Measurements from ENCODE around the gene HSPBAP1. TPM values are rescaled to one million over a fixed set of nuclear protein-coding genes. Genes with fewer than 3 reads are reported as not detected.

The HSPBAP1 gene
- total and polyA plus RNA-seq, 7 donors, result 3.0 to 13.8 (median 11.1) TPM

DNA sequence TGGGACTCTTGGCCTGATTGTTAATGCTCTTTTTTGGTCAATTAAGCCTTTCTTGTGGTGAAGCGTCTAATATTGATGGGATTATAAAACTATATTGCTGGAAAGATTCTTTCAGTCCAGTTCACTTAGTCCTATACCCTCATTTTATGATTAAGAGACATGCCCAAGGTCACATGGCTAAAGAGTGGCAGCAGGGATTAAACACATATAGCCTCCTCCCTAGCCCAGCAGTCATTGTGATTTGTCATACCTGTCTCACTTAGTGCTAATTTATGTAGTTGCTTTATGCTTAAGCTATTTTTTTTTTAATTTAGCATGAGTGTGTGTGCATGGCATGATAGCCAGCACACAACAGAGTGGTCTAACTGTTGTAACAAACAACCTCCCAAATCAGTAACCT, 103.5 kb downstream of the HSPBAP1 start:
- TF ChIP-seq, protein P1, sequence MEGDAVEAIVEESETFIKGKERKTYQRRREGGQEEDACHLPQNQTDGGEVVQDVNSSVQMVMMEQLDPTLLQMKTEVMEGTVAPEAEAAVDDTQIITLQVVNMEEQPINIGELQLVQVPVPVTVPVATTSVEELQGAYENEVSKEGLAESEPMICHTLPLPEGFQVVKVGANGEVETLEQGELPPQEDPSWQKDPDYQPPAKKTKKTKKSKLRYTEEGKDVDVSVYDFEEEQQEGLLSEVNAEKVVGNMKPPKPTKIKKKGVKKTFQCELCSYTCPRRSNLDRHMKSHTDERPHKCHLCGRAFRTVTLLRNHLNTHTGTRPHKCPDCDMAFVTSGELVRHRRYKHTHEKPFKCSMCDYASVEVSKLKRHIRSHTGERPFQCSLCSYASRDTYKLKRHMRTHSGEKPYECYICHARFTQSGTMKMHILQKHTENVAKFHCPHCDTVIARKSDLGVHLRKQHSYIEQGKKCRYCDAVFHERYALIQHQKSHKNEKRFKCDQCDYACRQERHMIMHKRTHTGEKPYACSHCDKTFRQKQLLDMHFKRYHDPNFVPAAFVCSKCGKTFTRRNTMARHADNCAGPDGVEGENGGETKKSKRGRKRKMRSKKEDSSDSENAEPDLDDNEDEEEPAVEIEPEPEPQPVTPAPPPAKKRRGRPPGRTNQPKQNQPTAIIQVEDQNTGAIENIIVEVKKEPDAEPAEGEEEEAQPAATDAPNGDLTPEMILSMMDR (IDR thresholded peaks at IDR 0.05), result no peak
- TF ChIP-seq POLR2AphosphoS5 (IDR thresholded peaks at IDR 0.05) (no peak), EP300 (IDR thresholded peaks at IDR 0.05) (no peak), POLR2A (IDR thresholded peaks at IDR 0.05) (no peak)
- H3K27ac ChIP-seq, result no peak overlapping the region
- intact Hi-C loops (cut with DNase I), result no loop called here

More for the DNA sequence above, 103.5 kb downstream of the HSPBAP1 start:
- H3K9me3 ChIP-seq, result no peaks in the 10 kb centered on the region
- no peaks in the 10 kb centered on the region for H3K27me3 ChIP-seq
- H3K36me3 ChIP-seq, result peaks cover 0 to 31% (median 22%) of the 10 kb centered on the region in 4 donors
- no peak for DNase-seq
- 95 to 100% methylated on average over 1 of the region's 1 CpG for WGBS, 2 donors
- H3K4me1 ChIP-seq, result peaks cover 0 to 6% (median 0%) of the 10 kb centered on the region in 4 donors
- no peak overlapping the region for H3K4me3 ChIP-seq

Other genes starting within 250 kb of the HSPBAP1 start
- gene PARP9, start 229.5 kb downstream of the HSPBAP1 start, total RNA-seq, result 10 to 100 TPM; 24.5 to 43.0 (median 35.3) TPM
- 10 to 100 TPM; 20.4 to 48.4 (median 26.8) TPM for gene PARP9, start 229.5 kb downstream of the HSPBAP1 start, polyA plus RNA-seq
- 10 to 100 TPM; 18.9 to 32.6 (median 25.0) TPM for gene DTX3L, start 229.5 kb downstream of the HSPBAP1 start, total RNA-seq
- gene DTX3L, start 229.5 kb downstream of the HSPBAP1 start, polyA plus RNA-seq, result 10 to 100 TPM in 2 of 3 donors, 1 to 10 TPM in 1; 9.6 to 33.2 (median 20.8) TPM
- 1 to 10 TPM; 1.1 to 3.9 (median 2.9) TPM for gene PARP15, start 216.2 kb downstream of the HSPBAP1 start, total RNA-seq
- 10 to 100 TPM in 1 of 3 donors, 1 to 10 TPM in 1, not detected in 1; 1.2 to 16.8 TPM for gene PARP15, start 216.2 kb downstream of the HSPBAP1 start, polyA plus RNA-seq
- 10 to 100 TPM; 41.7 to 90.3 (median 53.4) TPM for gene PARP14, start 113.0 kb downstream of the HSPBAP1 start, total RNA-seq
- 10 to 100 TPM in 2 of 3 donors, 1 to 10 TPM in 1; 4.8 to 28.4 (median 10.2) TPM for gene PARP14, start 113.0 kb downstream of the HSPBAP1 start, polyA plus RNA-seq
- 10 to 100 TPM; 15.0 to 20.6 (median 17.6) TPM for gene SLC49A4, start 1.2 kb upstream of the HSPBAP1 start, total RNA-seq
- gene SLC49A4, start 1.2 kb upstream of the HSPBAP1 start, polyA plus RNA-seq, result 1 to 10 TPM; 3.0 to 7.2 (median 3.5) TPM
- gene SEMA5B, start 233.9 kb upstream of the HSPBAP1 start, total RNA-seq, result under 1 TPM in 3 of 4 donors, not detected in 1; 0.36 to 0.68 (median 0.55) TPM
- under 1 TPM in 2 of 3 donors, not detected in 1; 0.52 to 0.69 TPM for gene SEMA5B, start 233.9 kb upstream of the HSPBAP1 start, polyA plus RNA-seq

Measured in sigmoid colon (tissue), 7 donors.